Suppressor macrophage (primary cell): ENCODE measurements around the gene STC2.
A peak's percentile ranks its signal among the peaks of the same experiment; 100 is the strongest.
"Not testable (repeated sequence)": the region's sequence is repeated elsewhere in the genome, so short reads cannot be mapped to it uniquely, and the experiment has no call there.

ENCODE experiments used
- DNase-seq, 4 experiments: peaks; one replicate each; pipeline ENCODE4 v3.0.0-alpha.2; 2020 to 2022

The STC2 gene

GRCh38 chr5:173293817-173294672 lies 34.2 kb downstream of the STC2 start:
- DNase-seq: peak; percentile 78 to 88 (median 82)

DNA sequence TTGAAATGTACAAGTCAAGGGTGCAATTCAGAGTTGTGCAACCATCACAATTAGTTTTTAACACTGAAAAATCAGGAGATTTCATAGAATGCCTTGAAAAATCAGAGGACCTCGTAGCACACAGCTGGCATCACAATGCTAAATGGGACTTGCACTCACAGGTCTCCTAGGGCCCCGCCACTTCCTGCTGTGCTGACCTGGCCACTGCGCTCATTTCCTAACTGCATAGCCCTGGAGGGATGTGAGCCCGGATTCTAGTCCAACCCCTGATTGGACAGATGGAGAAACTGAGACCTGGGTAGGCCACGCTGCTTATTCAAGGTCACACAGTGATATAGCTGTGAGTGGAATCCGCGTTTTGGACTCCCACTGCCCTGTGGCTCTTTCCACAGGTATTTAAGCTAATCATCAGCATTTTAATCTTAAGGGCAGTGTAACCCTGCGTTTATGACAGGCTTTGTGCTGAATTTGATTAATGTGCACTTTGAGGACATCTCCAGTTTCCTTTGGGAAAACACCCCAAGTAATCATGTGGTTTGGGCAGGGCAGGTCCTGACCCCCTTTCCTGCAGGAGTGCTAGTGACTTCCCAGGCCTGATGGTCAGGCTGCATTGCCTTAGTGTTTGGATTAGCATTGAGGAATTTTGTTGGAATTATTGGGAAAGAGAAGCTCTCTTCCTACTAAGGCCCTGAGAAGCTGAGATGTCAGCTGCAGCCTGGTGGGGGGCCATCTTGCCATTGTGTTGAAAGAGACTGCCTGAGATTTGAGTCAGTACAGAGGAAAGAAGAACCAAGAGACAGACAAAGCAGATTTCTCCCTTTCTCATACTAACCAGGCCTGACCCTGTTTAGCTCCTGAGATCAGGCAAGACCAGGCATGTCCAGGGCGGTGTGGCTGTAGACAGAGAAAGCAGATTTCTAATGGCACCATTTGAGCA lies 36.2 kb downstream of the STC2 start:
- DNase-seq: no peak

DNA sequence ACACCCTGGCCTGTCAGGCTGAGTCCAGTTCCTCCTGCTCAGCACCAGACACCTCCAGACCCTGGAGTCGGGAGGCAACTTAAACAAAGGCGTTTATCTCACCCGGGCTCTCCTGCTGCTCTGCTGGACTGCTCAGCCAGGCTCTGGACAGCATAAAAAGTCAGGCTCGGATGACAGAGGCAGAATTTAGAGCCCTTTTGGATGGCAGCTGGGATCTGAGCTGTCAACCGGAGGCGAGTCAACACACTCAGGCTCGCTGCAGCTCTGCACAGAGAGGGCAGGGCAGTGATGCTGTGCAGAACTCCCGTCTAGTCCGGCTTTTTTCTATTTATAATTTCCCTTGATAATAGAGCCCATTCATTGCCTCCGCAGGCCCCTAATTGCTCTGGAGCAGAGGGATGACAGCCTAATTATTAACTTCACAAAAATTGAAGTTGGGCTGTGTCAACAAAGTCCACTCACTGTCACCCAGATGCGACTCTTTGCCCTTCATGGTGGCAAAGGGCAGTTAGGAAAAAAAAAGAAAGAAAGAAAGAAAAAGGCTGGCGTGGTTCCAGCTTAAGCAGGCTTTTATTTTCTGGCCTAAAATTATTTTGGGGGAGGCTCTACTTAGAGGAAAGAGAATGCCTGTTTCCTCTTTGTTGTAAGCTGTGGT lies 37.6 kb downstream of the STC2 start:
- no peak for DNase-seq

DNA sequence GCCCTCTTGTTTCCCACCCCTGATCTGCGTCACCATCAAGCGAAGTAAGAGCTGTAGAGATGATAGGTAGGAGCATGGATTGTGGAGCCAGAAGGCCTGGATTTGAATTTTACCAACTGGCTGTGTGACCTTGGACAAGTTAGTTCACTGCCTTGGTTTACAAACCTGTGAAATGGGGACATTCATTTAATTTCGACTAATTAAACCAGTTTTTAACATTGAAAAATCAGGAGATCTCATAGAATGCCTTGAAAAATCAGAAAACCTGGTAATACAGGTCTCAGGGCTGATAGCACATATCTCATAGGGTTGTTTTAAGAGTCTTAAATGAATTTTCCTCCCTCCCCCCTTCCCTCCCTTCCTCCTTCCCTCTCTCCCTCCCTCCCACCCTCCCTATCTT lies 38.8 kb downstream of the STC2 start:
- no peak for DNase-seq

DNA sequence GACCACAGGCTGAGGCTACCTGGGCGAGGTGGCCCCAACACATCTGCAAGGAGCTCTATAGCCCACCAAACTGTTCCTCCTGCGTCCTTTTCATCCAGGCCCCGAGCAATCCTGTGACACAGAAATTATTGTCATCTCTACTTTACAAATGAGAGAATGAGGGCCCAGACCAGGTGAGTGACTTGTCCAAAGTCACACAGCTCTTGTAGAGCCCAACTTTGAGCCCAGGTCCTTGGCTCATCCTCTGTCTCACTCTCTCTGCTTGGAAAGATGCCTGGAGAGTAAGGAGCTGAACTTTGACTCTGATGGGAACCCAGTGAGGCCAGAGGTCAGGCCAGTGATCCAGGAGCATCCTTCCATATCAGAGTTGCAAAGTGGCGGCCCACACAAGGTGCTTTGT lies 39.6 kb downstream of the STC2 start:
- DNase-seq: no peak

- DNase-seq: no peak
Observed at GRCh38 chr5:173287086-173287485, 41.1 kb downstream of the STC2 start.

- not testable (repeated sequence) for DNase-seq
Observed at GRCh38 chr5:173284343-173284958, 43.8 kb downstream of the STC2 start.

DNA sequence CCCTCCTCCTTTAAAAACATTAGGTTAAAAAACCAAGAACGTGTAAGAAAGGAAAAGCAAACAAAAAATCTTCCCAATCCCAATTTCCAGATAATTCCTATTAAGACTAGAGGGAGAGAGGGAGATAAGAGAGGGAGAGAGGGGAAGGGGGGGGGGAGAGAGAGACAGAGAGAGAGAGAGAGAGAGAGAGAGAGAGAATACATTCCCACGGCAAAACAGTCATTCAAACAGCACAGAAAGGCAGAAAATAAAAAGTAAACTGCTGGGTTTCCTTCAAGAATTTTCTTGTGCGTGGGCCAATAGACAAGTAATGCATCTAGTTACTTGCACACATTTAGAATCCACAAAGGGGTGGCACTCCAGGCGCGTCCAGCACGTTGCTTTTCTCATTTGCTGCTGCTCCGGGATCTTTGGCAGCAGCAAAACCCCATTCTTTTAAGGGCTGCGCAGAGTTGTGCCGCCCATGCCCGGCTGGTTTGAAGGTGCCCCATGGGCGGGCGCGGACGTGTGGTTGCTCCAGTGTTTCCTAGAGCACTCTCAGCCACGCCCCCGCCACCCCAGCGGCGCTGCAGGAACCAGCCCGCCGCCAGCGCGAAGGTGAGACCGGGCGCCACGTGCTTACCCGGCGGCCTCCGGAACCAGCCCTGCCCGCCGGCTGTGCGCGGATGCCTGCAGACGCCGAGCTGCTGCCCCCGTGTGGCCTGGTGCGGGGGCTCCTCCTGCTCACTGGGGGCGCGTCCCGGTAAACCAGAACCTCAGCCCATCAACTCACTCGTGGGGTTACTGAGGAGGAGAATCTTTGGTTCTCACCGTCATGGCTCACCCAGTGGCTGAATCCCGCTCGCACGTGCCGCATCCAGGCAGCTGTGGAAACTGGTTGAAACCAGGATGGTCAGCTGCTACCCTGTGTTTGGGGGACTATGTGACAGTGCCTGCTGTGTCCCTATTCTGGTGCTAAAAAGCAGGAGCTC lies 44.6 kb downstream of the STC2 start:
- DNase-seq: peak; percentile 53 to 80 (median 65)

DNA sequence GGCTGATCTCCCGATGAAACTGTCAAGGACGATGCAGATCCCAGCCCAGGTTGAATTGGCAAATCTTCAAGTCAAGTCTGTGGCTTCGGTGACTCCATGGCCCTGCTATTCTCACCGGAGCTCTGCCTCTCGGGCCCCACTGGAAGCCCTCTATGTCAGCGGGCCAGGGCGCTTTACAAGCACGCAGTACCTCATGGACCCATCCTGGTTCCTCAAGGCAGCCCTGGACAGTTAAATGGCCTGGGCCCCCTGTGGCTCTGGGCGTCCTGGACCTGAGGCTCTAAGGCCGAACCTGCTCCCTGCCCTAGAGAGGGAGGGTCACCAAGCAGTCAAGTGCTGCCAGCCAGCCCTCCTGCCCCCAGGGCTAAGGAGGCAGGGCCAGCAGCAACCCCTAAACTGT lies 45.3 kb downstream of the STC2 start:
- no peak for DNase-seq

DNA sequence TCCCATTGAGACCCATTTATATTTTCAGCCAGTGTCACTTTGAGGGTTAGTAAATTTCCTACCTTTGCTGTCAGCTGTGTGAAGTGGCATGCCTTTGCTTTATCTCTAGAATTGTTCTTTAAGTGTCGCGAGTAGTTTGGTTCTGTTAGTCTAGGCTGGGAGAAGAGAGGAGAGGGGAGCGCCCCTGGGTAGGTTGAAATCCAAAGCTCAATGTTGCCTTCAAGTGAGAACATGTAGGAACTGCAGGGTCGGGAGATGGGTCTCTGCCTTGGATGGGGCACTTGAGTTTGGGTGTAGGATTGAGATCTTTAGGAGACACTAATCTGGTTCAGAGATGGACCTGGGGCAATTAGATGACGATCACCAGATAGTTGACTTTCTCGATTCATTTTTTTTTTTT lies 46.3 kb downstream of the STC2 start:
- peak in 2 of 4 experiments; percentile 13 to 14 for DNase-seq

GRCh38 chr5:173279166-173279565 lies 49.0 kb downstream of the STC2 start:
- DNase-seq: no peak

GRCh38 chr5:173278641-173279040 lies 49.6 kb downstream of the STC2 start:
- DNase-seq: no peak

DNA sequence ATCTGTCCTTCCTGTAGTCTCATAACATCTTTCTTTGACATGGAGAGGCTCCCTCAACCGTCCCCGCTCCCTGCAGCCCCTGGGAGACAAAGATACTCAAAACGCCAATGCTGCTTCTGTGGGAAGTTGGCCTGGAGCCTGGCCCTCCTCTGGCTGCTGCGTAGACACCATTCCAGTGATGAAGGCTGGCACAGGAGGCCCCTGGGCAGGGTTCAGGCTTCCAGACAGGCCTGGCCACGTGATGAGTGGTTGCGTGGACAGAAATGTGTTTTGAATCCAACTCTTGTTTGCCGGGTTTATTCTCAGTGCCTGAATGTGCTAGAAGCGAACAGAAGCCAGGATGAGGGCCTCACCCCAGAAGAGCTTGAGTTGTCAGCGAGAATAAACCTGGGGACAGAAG lies 50.0 kb downstream of the STC2 start:
- no peak for DNase-seq

DNA sequence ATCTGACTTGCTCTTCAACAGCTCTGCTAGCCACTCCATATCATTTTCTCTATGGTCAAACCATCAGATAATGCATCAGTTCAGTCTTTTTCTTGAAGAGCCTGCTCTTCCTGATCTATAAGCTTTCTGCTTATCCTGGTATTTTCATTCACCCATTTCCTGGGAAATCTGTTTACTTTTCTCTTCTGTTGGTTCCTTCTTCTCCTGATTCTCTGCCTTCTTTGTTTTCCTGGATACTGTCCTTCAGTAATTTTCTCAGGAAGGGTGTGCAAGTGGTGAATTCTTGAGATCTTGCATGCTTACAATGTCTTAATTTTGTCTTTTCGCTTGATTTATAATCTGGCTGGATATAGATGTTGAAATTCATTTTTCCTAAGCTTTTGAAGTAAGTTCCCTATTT lies 53.4 kb downstream of the STC2 start:
- DNase-seq: no peak

GRCh38 chr5:173271419-173271818 lies 56.8 kb downstream of the STC2 start:
- peak; percentile 29 to 79 (median 72) for DNase-seq

DNA sequence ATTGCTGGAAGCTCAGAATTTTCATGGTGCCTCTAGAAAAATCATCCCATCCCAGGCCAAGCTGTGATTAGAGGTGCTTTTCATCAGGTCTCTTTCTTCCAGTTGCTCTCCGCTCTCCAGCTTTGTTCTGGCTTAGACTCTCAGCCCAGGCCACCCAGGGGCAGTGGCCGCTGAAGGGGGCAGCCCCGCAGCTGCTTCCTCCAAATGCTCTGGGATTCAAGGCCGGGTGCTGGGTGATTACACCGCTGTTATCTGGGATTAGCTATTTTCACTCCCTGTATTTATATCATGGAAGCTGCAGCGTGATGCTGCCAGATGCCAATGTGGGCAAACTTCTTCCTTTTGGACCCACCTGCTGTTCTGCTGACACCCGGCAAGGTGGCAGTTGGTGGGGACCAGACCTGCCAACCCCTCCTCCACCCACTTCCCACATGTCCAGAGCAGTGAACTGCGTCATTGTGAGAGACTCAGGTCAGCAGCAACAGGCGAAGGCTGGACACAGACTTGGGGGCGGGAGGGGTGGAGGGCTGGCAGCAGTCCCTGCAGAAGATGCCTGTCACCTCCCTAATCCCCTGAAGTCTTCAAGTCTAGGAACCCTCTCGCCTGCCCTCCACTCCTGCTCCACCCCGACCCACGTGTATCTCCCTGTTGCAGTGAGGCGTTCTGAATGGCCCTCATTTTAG lies 59.3 kb downstream of the STC2 start:
- no peak for DNase-seq

DNA sequence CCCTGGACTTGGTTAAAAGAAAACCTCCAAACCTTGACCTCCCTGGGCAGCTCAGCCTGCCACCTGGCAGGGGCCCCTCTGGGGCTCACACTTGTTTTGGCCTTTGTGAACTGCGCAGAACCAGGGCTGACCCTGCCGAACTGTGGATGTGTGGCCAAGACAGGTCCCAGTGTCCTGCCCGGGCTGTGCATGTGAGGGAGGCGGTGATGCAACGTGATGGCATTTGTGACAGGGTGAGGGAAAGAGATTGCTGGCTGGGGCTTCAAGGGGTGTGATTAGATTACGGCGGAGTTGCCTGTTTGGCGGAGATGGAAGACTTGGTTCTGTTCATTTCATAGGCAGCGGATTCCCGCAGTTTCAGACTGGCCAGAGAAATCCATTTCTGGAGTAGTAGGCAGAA lies 62.8 kb downstream of the STC2 start:
- no peak for DNase-seq
